Nucleus accumbens (tissue), 56 donors: ENCODE results near the gene BCL2L13.

Experiments used
- DNase-seq, 56 donors: peaks; one replicate each; lab custom pipeline; 2025; lab: John Stamatoyannopoulos, UW

BCL2L13 gene

GRCh38 chr22:17638432-17639246, at the start of gene BCL2L13:
TSS of gene BCL2L13 (plus strand) at chr22:17638757. CDS start at chr22:17655712, 16,955 bp downstream.
- peak; percentile 23 to 92 (median 82) for DNase-seq

- no peak for DNase-seq
Measured at GRCh38 chr22:17589810-17590375, 48.7 kb upstream of the BCL2L13 start.

- no peak for DNase-seq
Measured at GRCh38 chr22:17590586-17590985, 48.0 kb upstream of the BCL2L13 start.

- DNase-seq = no peak
Measured at GRCh38 chr22:17592201-17592600, 46.4 kb upstream of the BCL2L13 start.

GRCh38 chr22:17596226-17596625, 42.3 kb upstream of the BCL2L13 start:
- DNase-seq = no peak

GRCh38 chr22:17597217-17597616, 41.3 kb upstream of the BCL2L13 start:
- no peak for DNase-seq

GRCh38 chr22:17598318-17598717, 40.2 kb upstream of the BCL2L13 start:
- no peak for DNase-seq

- no peak for DNase-seq
Measured at GRCh38 chr22:17601031-17601430, 37.5 kb upstream of the BCL2L13 start.

- DNase-seq = no peak
Measured at GRCh38 chr22:17603668-17604067, 34.9 kb upstream of the BCL2L13 start.

- no peak for DNase-seq
Measured at GRCh38 chr22:17606496-17606895, 32.1 kb upstream of the BCL2L13 start.

- no peak for DNase-seq
Measured at GRCh38 chr22:17607891-17608521, 30.6 kb upstream of the BCL2L13 start.

- no peak for DNase-seq
Measured at GRCh38 chr22:17612057-17612456, 26.5 kb upstream of the BCL2L13 start.

GRCh38 chr22:17613280-17613679, 25.3 kb upstream of the BCL2L13 start:
- DNase-seq = no peak

GRCh38 chr22:17627961-17628405, 10.6 kb upstream of the BCL2L13 start:
- peak in 1 of 56 donors; percentile 21 for DNase-seq

- peak; percentile 42 to 98 (median 94) for DNase-seq
Measured at GRCh38 chr22:17628406-17629172, 10.0 kb upstream of the BCL2L13 start, which contains the start of gene ATP6V1E1. TSS of gene ATP6V1E1 (minus strand) at chr22:17628749. CDS start at chr22:17628635, 114 bp downstream.

- no peak for DNase-seq
Measured at GRCh38 chr22:17629173-17629489, 9.4 kb upstream of the BCL2L13 start.

GRCh38 chr22:17629641-17630040, 8.9 kb upstream of the BCL2L13 start:
- no peak for DNase-seq

- no peak for DNase-seq
Measured at GRCh38 chr22:17631076-17631565, 7.4 kb upstream of the BCL2L13 start.

- DNase-seq = no peak
Measured at GRCh38 chr22:17633217-17633997, 5.2 kb upstream of the BCL2L13 start.

- DNase-seq = no peak
Measured at GRCh38 chr22:17633998-17634323, 4.6 kb upstream of the BCL2L13 start.
